ENCODE results near the gene KCNE3.
A peak's percentile ranks its signal among the peaks of the same experiment; 100 is the strongest.

KCNE3 gene, protein sequence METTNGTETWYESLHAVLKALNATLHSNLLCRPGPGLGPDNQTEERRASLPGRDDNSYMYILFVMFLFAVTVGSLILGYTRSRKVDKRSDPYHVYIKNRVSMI
- 0.10 to 0.39 reads per million in 2 donors for total RNA-seq

DNA sequence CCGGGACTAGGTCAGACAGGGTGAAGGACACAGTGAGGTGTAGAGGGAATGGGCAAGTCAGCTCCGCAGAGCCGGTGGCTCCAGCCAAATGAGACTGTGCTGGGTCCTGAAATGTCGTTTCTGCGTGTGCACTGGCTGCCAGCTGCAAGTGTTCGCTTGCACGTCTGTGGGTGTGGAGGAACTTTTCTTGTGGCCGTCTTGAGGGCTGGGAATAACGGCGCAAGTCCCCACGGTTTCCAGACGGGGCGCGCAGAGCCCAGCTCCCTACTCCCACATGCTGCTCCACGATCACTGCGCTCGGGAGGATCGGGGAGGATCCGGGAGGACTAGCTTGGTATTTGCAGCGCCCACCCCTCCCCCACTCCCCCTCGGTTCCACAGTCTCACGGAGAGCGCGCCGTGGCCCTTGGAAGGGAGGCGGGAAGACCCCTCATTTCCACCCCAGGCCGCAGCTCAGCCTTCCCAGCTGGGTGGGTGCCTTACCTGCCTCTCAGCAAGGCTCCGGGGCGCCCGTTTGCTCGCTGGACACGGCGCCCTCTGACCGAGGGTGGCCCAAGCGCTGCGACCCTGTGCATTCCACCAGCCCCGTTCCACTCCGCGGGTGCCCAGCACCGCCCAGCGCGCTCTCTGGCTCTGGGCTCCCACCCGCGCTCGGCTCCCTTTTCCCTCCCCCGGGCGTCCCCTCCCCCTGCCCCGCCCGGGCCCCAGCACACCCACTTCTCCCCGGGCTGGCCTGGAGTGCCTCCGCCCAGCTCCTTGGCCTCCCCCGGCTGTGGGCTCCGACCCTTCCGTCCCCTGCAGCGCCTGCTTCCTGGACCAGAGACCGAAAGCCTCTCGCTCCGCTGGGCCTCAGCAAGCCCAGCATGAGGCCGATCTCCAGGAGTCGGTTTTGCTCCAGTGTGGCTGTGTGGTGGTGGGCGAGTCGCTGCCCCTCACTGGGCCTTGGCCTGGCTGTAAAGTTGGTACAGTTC lies at the start of gene KCNE3:
TSS of gene KCNE3 (minus strand) at position 634 of the 970 bp plus-strand sequence. CDS start 9,986 bp downstream, outside the sequence.
- DNase-seq, result no peak

DNA sequence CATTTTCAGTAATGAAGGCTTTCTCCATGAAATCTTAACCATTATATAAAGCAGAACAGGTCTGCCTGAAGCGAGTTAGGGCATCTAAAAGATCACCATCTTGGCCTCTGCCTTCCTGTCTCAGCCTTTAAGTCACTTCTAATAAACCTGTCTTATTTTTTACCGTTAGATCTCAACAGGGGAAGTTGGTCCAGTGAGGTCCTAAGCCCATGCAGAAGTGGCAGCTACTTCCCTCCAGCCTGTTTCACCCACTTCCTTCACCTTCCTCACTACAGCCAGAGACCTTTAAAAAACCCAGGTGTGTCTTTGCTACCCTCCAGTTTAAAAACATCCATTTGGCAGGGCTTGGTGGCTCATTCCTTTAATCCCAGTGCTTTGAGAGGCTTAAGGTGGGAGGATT lies 40.2 kb upstream of the KCNE3 start:
- no peak for DNase-seq

DNA sequence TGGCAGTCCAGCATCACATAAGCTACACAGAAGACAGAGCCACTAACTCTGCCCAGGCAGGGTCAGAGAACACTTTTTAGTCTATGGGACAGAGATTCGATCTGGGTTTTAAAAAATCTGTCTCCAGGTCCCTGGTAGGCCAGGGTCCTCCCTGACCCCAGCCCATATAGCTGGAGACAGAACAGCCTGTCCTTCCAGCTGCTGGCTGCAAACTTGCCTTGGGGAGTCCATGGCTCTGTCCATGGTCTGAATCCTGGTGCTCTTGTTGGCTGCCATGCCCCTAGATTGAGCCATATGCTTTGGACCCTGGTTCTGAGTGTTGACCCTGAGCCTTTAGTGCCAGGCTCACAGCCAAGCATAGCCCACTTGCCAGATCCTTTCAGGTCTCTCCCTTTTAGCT lies 39.5 kb upstream of the KCNE3 start:
- no peak for DNase-seq

DNA sequence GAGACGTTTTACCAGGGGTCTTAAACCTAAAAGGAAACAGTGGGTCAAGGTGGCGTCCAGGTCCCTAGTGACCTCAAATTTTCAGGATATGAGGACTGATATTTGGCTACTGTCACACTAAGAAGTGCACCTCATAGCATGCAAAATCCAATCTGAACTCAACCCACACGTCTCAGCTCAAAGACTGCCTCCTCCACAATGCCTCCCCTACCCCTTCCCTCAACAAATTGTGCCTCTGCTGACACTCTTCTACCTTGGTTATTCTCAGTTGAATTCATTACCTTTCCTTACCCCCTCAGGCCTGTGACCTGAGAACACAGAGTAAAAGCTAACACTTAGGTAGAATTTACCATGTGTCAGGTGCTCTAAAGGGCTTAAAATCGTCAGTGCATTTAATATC lies 38.6 kb upstream of the KCNE3 start:
- DNase-seq, result no peak

DNA sequence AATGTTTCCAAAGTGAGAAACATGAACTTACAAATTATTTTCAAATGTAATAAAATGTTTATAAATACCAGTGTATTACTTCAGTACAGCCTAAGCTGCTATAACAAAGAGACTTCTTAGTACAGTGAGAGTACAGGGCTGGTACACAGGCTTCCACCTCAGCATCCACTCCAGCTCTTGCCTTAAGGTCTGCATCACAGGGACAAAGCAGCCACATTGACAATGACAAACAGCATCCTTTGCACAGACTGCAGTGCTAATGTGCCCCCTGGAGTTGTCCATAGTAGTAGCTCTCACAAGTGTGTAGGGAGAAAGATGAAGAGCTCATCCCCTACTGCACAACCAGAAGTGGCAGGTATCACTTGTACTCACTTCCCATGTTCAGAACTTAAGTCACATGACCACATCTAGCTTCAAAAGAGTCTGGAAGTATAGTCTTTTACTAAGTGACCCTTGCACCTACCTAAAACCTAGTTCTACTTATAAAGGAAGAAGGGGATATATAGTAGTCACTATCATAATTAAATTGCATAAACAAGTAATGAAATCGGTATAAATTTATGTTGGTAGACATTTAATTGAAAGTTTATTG lies 36.8 kb upstream of the KCNE3 start:
- DNase-seq, result no peak

DNA sequence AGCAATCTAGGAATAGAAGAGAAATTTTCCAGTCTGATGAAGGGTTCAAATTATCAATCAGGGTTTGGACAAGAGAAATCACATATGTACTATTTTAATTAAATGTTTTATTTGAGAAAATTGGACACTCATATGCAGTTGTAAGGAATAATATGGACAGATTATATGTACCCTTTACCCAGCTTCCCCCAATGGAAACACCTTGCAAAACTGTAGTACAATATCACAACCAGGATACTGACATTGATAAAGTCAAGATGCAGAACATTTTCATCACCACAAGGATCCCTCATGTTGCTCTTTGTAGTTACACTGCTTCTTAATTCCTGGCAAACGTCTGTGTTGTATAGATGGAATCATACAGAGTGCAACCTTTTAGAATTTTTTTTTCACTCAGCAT lies 27.6 kb upstream of the KCNE3 start:
- no peak for DNase-seq

DNA sequence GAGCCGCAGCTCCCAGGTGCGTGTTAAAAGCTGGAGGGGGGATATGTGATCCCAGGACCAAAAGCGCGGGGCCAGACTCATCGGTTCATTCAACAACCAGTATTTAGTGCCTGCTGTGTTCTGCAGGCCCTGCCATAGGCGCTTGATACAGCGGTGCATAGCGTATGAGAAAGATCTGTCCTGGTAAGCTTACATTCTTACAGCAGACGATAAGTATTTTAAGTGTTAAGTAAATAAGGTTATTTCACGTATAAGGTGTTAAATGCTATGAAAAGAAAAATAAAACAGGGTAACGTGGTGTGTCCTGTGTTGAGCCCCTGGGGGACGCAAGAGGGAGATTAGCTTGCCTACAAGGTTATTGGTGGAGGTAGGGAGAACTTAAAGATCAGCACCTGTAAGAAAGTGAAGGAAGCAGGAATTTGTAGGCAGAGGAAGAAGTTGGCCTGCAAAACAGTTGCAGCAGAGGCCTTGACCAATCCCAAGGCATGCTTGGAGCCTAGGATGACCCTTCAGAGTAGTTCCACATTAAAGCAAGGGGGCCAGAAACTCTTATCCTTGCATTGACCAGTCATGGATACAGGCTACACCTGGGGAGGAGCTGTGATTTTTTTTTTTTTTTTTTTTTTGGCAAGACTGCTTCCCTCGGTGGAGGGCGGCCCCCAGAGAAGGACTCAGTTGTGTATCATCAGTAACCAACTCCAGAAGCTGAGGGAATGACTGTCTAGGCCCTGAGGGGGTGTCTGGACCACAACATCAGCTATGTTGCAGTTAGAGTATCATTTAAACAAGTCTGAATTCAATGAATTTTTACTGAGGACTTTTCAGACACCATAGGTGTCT lies 26.7 kb upstream of the KCNE3 start:
- DNase-seq, result no peak

DNA sequence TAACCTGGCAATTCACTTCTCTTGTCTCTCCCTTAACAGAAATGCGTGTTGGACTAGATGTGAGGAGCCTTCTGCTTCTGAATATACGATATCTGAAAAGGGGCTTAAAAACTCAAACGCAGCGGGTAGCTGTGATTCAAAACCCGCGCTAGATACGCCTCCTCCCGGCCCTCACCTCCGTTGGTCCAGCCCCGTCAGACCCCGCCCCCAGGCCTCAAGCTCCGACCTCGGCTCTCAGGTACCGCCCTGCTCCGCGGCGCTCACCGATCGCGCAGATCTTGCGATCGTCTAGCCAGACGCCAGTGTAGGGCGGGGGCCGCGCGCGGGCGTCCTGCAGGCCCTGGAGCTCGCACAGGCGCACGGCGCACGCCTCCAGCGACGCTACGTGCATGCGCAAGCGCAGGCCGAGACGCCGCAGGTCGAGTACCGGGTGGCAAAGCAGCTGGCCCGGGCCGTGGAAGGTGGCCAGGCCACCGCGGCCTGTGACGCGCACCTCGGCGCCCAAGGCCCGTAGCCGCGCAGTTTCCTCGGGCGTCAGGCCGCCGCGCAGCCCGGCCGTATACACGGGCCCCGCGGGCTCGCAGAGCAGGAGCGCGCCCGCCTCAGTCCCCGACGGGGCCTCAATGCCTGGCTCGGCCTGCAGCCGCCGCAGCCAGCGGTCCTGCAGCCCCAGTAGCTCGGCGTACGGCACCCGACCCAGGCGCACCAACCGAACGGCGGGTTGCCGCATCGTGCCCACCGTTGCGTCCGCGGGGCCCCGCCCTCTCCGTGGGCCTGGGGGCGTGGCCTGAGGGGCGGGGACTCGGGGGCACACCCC lies 25.8 kb upstream of the KCNE3 start, which contains the start of gene LIPT2:
TSS of gene LIPT2 (minus strand) at position 751 of the 817 bp plus-strand sequence. CDS start at position 730, 21 bp downstream.
- peak; percentile 97 for DNase-seq

DNA sequence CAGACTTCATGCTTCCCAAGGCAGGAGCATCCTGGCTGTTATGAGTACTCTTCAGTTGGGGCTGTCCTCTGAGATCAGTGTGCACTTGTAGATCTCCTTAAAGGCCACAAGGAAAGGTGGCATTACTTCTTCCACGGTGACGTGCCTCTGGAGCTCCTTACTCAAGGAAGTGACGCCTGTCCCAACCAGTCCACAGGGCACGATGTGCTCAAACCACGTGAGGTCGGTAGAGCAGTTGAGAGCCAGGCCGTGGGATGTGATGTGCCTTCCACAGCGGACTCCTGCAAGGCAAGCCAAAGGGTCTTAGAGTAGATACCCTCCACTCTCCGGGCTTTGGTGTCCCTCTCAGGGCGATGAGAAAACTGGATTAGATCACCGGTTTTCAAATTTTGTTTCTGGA lies 24.7 kb upstream of the KCNE3 start:
- no peak for DNase-seq

DNA sequence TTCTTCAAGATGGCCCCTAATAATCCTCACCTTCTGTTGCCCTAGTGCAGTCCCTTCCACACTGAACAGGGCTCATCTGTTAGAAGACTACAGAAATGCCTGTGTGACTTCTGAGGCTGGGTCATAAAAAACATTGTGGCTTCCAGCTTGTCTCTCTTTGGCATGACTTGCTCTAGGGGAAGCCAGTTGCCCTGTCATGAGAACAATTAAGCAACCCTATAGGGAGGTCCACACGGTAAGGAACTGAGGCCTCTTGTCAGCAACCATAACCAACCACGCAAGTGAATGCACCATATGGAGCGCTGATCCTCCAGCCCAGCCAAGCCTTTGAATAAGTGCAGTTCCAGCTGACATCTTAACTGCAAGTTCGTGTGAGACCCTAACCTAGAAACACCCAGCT lies 23.6 kb upstream of the KCNE3 start:
- DNase-seq, result no peak

DNA sequence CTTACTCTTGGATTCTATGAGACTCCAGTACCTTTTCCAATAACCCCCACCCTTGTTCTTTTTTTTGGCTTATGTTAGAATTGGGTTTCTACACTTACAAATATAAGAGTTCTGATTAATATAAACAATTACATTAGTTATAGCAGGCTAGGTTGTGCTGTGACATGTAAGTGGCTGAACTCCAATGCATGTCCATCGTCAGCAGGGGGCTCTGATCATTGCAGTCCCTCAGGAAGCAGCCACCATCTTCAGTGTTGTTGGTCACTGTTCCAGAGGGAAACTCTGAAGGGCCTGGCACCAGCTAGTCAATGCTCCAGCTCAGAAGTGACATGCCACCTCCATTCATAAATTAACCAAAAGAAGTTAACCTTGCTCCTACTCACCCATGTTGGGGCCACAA lies 20.5 kb upstream of the KCNE3 start:
- DNase-seq, result no peak

DNA sequence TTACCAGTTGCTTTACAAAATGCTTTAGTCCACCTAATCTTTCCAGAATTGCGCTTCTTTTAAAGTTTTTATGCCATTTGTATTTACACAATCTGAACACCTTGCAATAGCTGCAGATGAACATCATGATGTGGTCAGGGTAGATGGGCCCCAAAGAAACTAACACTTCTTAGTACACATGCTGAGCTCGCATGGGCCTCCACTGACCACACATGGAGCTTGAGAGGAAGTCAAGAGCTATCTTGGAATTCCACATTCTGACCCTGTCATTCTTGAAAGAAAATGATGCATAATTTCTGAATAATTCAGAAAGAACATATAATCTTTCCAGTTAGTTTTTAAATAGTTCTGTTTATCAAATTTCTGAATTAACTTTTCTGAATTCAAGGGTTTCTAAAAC lies 18.5 kb upstream of the KCNE3 start:
- DNase-seq, result no peak

DNA sequence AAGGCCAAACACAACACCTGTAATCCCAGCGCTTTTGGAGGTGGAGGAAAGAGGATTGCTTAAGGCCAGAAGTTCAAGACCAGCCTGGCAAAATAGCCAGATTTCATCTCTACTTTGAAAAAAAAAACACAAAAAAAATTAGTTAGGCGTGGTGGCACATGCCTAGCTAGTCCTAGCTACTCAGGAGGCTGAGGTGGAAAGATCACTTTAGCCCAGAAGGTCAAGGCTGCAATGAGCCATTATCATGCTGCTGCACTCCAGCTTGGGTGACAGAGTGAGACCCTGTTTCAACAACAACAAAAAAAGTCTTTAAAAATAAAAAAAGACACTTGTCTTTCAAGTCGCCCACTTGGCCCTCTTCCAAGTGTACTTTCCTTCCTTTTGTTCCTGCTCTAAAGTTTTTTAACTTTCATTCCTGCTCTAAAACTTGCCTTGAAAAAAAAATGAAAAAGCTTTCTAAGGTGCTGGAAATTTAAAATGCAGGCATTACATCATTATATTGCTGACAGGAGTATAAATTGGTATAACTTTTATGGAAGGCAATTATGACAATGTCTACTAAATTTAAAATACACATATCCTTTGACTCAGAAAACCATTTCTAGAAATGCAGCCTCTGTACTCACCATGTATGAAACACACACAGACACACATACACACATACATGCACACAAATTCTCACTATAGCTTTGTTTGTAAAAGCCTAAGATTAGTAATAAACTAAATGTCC lies 13.5 kb upstream of the KCNE3 start:
- DNase-seq, result no peak

DNA sequence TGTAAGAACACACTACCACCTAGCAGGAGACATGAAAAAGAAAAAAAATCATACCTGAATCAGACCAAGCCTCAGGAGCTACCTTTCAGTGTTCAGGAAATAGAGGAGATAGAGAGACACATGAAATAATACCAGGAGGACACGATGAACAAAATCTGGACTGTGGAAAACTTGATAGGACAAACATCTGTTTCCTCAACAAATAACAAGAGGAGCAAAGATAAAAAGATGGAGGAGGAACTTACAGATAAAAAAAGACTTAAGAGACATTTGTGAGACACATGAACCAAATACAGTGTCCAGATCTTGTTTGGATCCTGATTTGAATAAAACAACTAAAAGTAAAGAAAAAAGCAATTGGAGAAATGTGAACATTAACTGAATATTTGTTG lies 12.4 kb upstream of the KCNE3 start:
- DNase-seq, result no peak

DNA sequence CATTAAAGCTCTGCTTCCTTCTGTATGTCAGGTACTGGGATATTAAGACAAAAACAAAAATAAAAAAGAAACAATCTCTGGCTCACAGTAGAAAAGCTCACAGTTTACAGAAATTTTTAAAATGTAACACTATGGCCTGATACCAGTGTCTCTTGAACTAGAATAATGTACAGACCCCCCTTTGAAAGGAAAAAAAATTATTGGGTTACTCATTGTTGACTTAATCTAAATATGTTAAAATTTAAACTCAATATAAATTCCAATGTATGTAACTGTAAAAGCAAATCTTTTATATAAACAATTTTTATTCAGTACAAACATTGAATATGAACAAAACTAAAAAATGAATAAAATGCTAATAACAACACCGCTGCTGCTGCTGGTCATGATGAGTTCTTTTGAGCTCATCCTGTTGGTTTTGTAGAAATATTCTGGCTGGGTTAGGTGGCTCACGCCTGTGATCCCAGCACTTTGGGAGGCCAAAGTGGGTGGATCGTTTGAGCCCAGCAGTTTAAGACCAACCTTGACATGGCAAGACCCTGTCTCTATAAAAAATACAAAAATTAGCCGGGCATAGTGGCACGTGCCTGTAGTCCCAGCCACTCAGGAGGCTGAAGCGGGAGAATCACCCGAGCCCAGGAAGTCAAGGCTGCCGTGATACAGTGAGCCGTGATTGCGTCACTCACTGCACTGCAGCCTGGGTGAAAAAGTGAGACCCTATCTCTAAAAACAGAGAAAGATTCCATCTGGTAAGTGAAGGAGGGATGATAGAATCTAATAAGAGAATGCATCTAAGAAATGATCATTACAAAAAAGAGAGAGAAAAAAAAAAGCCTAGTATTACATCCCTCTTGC lies 11.8 kb upstream of the KCNE3 start:
- no peak for DNase-seq

DNA sequence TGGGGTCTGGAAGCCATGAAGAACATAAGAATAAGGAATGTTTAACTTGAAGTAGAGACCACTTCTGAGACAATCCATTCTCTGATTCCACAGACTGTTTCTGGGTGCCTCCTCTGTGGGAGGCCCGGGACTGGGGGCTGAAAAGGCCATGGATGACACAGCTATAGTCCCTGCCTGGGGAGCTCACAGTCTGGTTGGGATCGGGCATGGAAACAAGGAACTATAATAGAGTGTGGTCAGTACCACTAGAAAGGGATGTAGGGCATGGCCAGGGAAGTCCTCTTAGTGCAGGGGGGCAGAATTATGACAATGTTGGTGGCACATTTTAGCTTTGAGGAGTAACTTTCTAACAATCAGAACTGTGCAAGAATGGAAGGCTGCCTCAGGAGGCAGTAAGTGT lies 9.2 kb upstream of the KCNE3 start:
- DNase-seq, result no peak

DNA sequence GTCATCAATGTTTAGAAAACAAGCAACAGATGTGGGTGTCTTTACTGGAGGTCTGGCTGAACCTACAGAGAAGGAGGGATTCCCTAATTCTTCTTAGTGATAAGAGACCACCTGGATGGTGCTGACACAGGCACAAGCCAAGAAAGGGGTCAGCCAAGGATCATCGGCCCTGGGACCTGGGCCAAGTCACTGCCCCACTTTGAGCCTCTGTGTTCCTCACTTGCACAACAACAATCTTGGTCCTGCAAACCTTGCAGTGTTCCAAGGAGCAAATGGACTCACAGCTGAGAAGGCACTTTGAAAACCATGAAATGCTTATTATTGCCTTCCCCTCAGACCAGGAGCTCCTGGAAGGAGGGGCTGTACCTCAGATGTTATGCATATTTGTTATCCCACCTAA lies 7.0 kb upstream of the KCNE3 start:
- DNase-seq, result no peak

DNA sequence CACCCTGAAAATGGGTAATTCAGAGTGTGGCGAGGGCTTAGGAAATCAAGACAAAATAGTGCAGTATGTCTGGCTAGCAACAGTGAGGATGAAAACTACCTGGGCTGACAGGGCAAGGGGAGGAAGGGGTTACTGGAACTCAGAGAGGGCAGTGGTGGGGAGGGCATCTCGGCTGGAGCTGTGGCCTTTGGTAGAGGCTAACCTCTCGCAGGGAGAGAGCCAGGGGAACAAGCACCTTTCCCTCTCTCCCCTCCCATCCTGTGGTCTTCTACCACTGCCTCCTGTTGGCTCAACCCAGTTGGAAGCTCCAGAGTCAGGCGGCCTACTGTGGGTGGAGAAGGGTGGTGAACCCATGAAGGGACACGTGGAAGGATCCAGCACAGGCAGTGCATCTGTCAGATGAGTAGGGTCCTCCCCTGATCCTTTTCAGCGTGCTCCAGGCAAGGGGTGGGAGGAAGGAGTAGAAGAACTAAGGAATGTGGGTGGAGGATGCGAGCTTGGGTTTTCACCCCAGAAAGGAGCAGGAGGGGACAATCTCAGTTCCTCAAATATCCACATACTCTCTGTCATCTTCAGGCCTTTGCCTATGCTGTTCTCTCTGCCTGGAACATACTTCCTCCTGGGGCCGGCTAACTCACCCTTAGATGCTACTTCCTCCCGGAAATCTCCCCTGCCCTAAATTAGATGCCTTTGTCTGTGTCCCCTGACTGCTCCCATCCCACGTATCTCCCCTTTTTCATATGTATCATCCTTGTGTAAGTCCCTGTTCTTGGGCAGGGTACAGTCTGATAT lies 6.2 kb upstream of the KCNE3 start:
- DNase-seq, result no peak

DNA sequence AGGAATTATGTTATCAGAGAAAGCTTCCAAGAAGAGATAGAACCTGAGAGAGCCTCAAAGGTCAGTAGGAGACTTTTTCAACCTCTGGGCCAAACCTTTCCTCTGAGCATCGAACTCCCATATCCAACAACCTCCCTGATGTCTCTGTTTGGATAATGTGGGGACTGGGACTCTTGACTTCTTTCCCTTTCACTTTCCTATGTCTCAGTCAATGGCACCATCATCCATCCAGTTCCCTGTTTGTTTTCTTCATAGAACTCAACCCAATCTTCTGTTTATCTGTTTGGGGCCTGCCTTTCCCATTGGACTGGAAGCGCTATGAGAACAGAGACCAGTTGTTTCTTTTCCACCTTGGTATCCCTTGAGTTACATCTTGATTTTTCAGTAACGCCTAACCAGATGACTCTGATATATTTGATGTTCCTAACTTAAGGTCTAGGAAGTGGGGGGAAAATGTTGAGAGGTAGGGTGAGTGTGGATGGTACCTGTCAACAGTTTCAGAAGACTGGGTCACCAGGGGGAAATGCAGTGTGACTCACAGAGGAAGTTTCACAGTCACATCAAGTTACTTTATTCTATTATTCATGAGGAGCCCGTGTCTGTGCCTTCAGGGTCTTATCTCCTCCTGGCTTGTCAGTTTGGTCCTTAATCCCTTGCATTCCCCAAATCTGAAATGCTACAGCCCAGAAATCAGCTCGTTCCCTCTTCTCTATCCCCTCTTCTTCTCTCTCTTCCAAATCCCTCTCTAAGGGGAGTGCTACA lies 4.5 kb upstream of the KCNE3 start:
- DNase-seq, result no peak

All from activated gamma-delta T cell (primary cell).